Progenitor cell of endocrine pancreas (in vitro differentiated cells): ENCODE measurements around the gene ZBTB17. TPM values are rescaled to one million over a fixed set of nuclear protein-coding genes. Genes with fewer than 3 reads are reported as not detected.
"Not testable (repeated sequence)": the region's sequence is repeated elsewhere in the genome, so short reads cannot be mapped to it uniquely, and the experiment has no call there.

Source experiments
- DNase-seq: peaks from one replicate; pipeline ENCODE4 v3.0.0; 2021; ENCODE audit warnings: low spot score; ENCODE audit not compliant: unreplicated experiment
- H3K27ac Mint-ChIP-seq: 2 replicates; pipeline ENCODE4 v1.8.0; 2021; ENCODE audit warnings: mild to moderate bottlenecking, moderate library complexity, mixed read lengths
- H3K27me3 Mint-ChIP-seq: 2 replicates; pipeline ENCODE4 v1.8.0; 2021; ENCODE audit warnings: mixed read lengths
- H3K36me3 Mint-ChIP-seq: 2 replicates; pipeline ENCODE4 v1.8.0; 2022; ENCODE audit warnings: mixed read lengths; ENCODE audit not compliant: insufficient read depth
- H3K4me1 Mint-ChIP-seq: 2 replicates; pipeline ENCODE4 v1.8.0; 2021; ENCODE audit warnings: low read depth, mixed read lengths
- H3K4me3 Mint-ChIP-seq: 2 replicates; pipeline ENCODE4 v1.8.0; 2021; ENCODE audit warnings: low read depth, mild to moderate bottlenecking, moderate library complexity, mixed read lengths
- H3K9me3 Mint-ChIP-seq: 2 replicates; pipeline ENCODE4 v1.8.0; 2021; ENCODE audit warnings: low read depth, mixed read lengths
- CTCF ChIP-seq: fragments of 200-600 bp; sonication (generic); IDR thresholded peaks from one replicate; pipeline ENCODE4 v1.5.0; 2021; ENCODE audit warnings: antibody characterized with exemption, mild to moderate bottlenecking; ENCODE audit not compliant: unreplicated experiment
- total RNA-seq: library from RNA; stranded (reverse); gene quantifications from 2 replicates; pipeline ENCODE4 v1.2.1, GENCODE V29; 2021

Gene ZBTB17
- total RNA-seq, 1 donor from 2014 or later = 57.7 TPM

GRCh38 chr1:15908597-15908996 lies 67.3 kb downstream of the ZBTB17 start:
- Mint-ChIP-seq H3K9me3 (no peaks in the 10 kb centered on the region), H3K27me3 (no peaks in the 10 kb centered on the region), H3K27ac (no peak overlapping the region), H3K4me1 (peaks cover 4% of the 10 kb centered on the region), H3K36me3 (peaks cover 17% of the 10 kb centered on the region), H3K4me3 (no peak overlapping the region)
- no peak for TF ChIP-seq CTCF
- no peak for DNase-seq

GRCh38 chr1:15902882-15903281 lies 73.0 kb downstream of the ZBTB17 start:
- no peaks in the 10 kb centered on the region for H3K27me3 Mint-ChIP-seq
- H3K4me3 Mint-ChIP-seq = no peak overlapping the region
- peaks cover 3% of the 10 kb centered on the region for H3K36me3 Mint-ChIP-seq

GRCh38 chr1:15900662-15901279 lies 75.1 kb downstream of the ZBTB17 start:
- Mint-ChIP-seq H3K36me3 (peaks cover 3% of the 10 kb centered on the region), H3K4me3 (no peak overlapping the region), H3K9me3 (no peaks in the 10 kb centered on the region), H3K4me1 (peaks cover 7% of the 10 kb centered on the region), H3K27me3 (no peaks in the 10 kb centered on the region), H3K27ac (no peak overlapping the region)
- TF ChIP-seq CTCF = no peak
- DNase-seq = no peak

More at GRCh38 chr1:15902882-15903281, 73.0 kb downstream of the ZBTB17 start:
- Mint-ChIP-seq H3K27ac (no peak overlapping the region), H3K9me3 (no peaks in the 10 kb centered on the region), H3K4me1 (peaks cover 9% of the 10 kb centered on the region)
- no peak for DNase-seq
- TF ChIP-seq CTCF = no peak

- no peak overlapping the region for H3K4me3 Mint-ChIP-seq
- DNase-seq = no peak
- no peaks in the 10 kb centered on the region for H3K9me3 Mint-ChIP-seq
- peaks cover 3% of the 10 kb centered on the region for H3K36me3 Mint-ChIP-seq
- H3K27me3 Mint-ChIP-seq = no peaks in the 10 kb centered on the region
- no peak for TF ChIP-seq CTCF
- peak overlapping the region; percentile 14 for H3K27ac Mint-ChIP-seq
- peaks cover 7% of the 10 kb centered on the region for H3K4me1 Mint-ChIP-seq
These were observed 76.6 kb downstream of the ZBTB17 start for GRCh38 chr1:15899266-15899665.

- not testable (repeated sequence) for H3K36me3 Mint-ChIP-seq, H3K4me1 Mint-ChIP-seq
- peak overlapping the region; percentile 83 for H3K27ac Mint-ChIP-seq
These were observed 78.9 kb downstream of the ZBTB17 start for GRCh38 chr1:15896841-15897610.

GRCh38 chr1:15895233-15895632 lies 80.7 kb downstream of the ZBTB17 start:
- Mint-ChIP-seq H3K27me3 (no peaks in the 10 kb centered on the region), H3K27ac (no peak overlapping the region)
- TF ChIP-seq CTCF = no peak

More at GRCh38 chr1:15896841-15897610, 78.9 kb downstream of the ZBTB17 start:
- not testable (repeated sequence) for H3K9me3 Mint-ChIP-seq, DNase-seq, H3K27me3 Mint-ChIP-seq, H3K4me3 Mint-ChIP-seq

GRCh38 chr1:15892857-15893599 lies 82.9 kb downstream of the ZBTB17 start:
- not testable (repeated sequence) for H3K4me3 Mint-ChIP-seq, DNase-seq, H3K36me3 Mint-ChIP-seq, H3K4me1 Mint-ChIP-seq, H3K9me3 Mint-ChIP-seq, H3K27me3 Mint-ChIP-seq
- H3K27ac Mint-ChIP-seq = peak overlapping the region; percentile 2

More at GRCh38 chr1:15895233-15895632, 80.7 kb downstream of the ZBTB17 start:
- Mint-ChIP-seq H3K9me3 (no peaks in the 10 kb centered on the region), H3K4me1 (peaks cover 3% of the 10 kb centered on the region), H3K36me3 (peaks cover 4% of the 10 kb centered on the region), H3K4me3 (no peak overlapping the region)
- DNase-seq = no peak
